ENCODE measurements around the gene CSF3R.

Gene CSF3R

GRCh38 chr1:36417931-36418330 lies 64.8 kb downstream of the CSF3R start:
- no peak for DNase-seq (ENCODE audit: low spot score)

All from GM03348 (cell line).